Caco-2 (cell line): ENCODE data around the gene ST6GALNAC5. TPM values are rescaled to one million over a fixed set of nuclear protein-coding genes. Genes with fewer than 3 reads are reported as not detected.

ENCODE experiments used
- BruUV-seq: library from RNA; stranded (reverse); fragments of 400-500 nt; replicated peaks from 2 replicates; lab custom pipeline; 2021; lab: Mats Ljungman, UMichigan
- CTCF ChIA-PET: fragments of 300-600 bp; sonication (Branson Sonifier 250); formaldehyde crosslinking; loops from one replicate; lab custom pipeline; 2022; ENCODE audit warnings: antibody characterized with exemption; lab: Charles Lee
- POLR2A ChIA-PET: fragments of 300-600 bp; sonication (Branson Sonifier 250); formaldehyde crosslinking; loops from one replicate; lab custom pipeline; 2022; ENCODE audit warnings: antibody characterized with exemption; lab: Charles Lee
- DNase-seq, 2 experiments: peaks; one replicate each; pipeline versions ENCODE4 v3.0.0 to v3.0.0-alpha.2; 2020 to 2022
- H3K27me3 ChIP-seq: replicated peaks from 2 replicates; pipeline ENCODE4 v1.6.0; 2011; ENCODE audit warnings: low read length; ENCODE audit not compliant: control insufficient read depth, insufficient read depth
- H3K36me3 ChIP-seq: 2 replicates; pipeline ENCODE4 v1.5.1; 2011; ENCODE audit warnings: low read length; ENCODE audit not compliant: control insufficient read depth, insufficient read depth
- H3K4me1 ChIP-seq: fragments of 250-450 bp; sonication (Bioruptor Pico); 2 replicates; pipeline ENCODE4 v1.5.1; 2020; ENCODE audit warnings: mild to moderate bottlenecking
- H3K4me3 ChIP-seq: 2 replicates; pipeline ENCODE4 v1.5.1; 2011; ENCODE audit warnings: low read depth, mild to moderate bottlenecking, control low read depth, low read length
- H3K9me3 ChIP-seq: fragments of 250-450 bp; sonication (Bioruptor Pico); 2 replicates; pipeline ENCODE4 v1.5.1; 2020; ENCODE audit warnings: mild to moderate bottlenecking, moderate library complexity
- H3K27ac Mint-ChIP-seq: one replicate; pipeline ENCODE4 v1.8.0; 2022; ENCODE audit warnings: mixed read lengths; ENCODE audit not compliant: unreplicated experiment
- H3K27me3 Mint-ChIP-seq: one replicate; pipeline ENCODE4 v1.8.0; 2022; ENCODE audit warnings: mixed read lengths; ENCODE audit not compliant: insufficient read depth, unreplicated experiment
- H3K36me3 Mint-ChIP-seq: one replicate; pipeline ENCODE4 v1.8.0; 2022; ENCODE audit warnings: mild to moderate bottlenecking, mixed read lengths; ENCODE audit not compliant: insufficient read depth, unreplicated experiment
- H3K4me1 Mint-ChIP-seq: one replicate; pipeline ENCODE4 v1.8.0; 2022; ENCODE audit warnings: low read depth, mixed read lengths; ENCODE audit not compliant: unreplicated experiment
- H3K4me3 Mint-ChIP-seq: one replicate; pipeline ENCODE4 v1.8.0; 2022; ENCODE audit warnings: mild to moderate bottlenecking, moderate library complexity, mixed read lengths; ENCODE audit not compliant: unreplicated experiment
- H3K9me3 Mint-ChIP-seq: one replicate; pipeline ENCODE4 v1.8.0; 2022; ENCODE audit warnings: mixed read lengths; ENCODE audit not compliant: unreplicated experiment
- intact Hi-C: fragments of 100-400 bp; cut with micrococcal nuclease; formaldehyde crosslinking; loops from one replicate; pipeline ENCODE4 v1.10.0; 2022; ENCODE audit not compliant: unreplicated experiment
- total RNA-seq: library from RNA; stranded (reverse); gene quantifications from 2 replicates; pipeline ENCODE4 v1.2.3, GENCODE V29; 2022
- TF ChIP-seq, protein P1 (sequence below), 2 experiments: fragments of 200-600 bp in 1 of 2; IDR thresholded peaks; 1 replicate in 1 of 2; 2 replicates in 1 of 2; pipeline versions ENCODE4 v1.5.1 to v1.8.0; 2011 to 2022; ENCODE audit warnings: antibody characterized with exemption in 1 of 2, control low read depth in 1 of 2, inconsistent platforms in 1 of 2, low read depth in 1 of 2, low read length in 1 of 2, mild to moderate bottlenecking in 1 of 2, moderate library complexity in 1 of 2; ENCODE audit not compliant: insufficient read depth in 1 of 2, severe bottlenecking in 1 of 2, unreplicated experiment in 1 of 2

The ST6GALNAC5 gene
- total RNA-seq, 1 experiment from 2014 or later: 0.09 TPM

GRCh38 chr1:76940571-76941335 lies 73.5 kb downstream of the ST6GALNAC5 start:
- CTCF ChIA-PET: no interaction called here
- Mint-ChIP-seq H3K4me1 (no peaks in the 10 kb centered on the region), H3K27ac (no peak overlapping the region), H3K9me3 (no peaks in the 10 kb centered on the region), H3K27me3 (peaks cover 9% of the 10 kb centered on the region), H3K36me3 (no peaks in the 10 kb centered on the region), H3K4me3 (no peak overlapping the region)
- no peak for DNase-seq
- BruUV-seq: no TSS peak
- Histone ChIP-seq H3K36me3 (no peaks in the 10 kb centered on the region), H3K4me1 (no peaks in the 10 kb centered on the region), H3K27me3 (no peaks in the 10 kb centered on the region), H3K4me3 (no peak overlapping the region), H3K9me3 (no peaks in the 10 kb centered on the region)
- TF ChIP-seq, protein P1, sequence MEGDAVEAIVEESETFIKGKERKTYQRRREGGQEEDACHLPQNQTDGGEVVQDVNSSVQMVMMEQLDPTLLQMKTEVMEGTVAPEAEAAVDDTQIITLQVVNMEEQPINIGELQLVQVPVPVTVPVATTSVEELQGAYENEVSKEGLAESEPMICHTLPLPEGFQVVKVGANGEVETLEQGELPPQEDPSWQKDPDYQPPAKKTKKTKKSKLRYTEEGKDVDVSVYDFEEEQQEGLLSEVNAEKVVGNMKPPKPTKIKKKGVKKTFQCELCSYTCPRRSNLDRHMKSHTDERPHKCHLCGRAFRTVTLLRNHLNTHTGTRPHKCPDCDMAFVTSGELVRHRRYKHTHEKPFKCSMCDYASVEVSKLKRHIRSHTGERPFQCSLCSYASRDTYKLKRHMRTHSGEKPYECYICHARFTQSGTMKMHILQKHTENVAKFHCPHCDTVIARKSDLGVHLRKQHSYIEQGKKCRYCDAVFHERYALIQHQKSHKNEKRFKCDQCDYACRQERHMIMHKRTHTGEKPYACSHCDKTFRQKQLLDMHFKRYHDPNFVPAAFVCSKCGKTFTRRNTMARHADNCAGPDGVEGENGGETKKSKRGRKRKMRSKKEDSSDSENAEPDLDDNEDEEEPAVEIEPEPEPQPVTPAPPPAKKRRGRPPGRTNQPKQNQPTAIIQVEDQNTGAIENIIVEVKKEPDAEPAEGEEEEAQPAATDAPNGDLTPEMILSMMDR (IDR thresholded peaks at IDR 0.05; ENCODE audit: insufficient read depth in 1 of 2, low read depth in 1 of 2, low read length in 1 of 2, severe bottlenecking in 1 of 2, unreplicated experiment in 1 of 2): no peak
- intact Hi-C loops: no loop called here
- POLR2A ChIA-PET: no interaction called here

- H3K4me1 ChIP-seq: no peaks in the 10 kb centered on the region
- DNase-seq: no peak
- H3K36me3 ChIP-seq: no peaks in the 10 kb centered on the region
- Mint-ChIP-seq H3K36me3 (no peaks in the 10 kb centered on the region), H3K9me3 (no peaks in the 10 kb centered on the region), H3K27ac (no peak overlapping the region), H3K4me3 (no peak overlapping the region), H3K4me1 (no peaks in the 10 kb centered on the region), H3K27me3 (peaks cover 6% of the 10 kb centered on the region)
- no peak overlapping the region for H3K4me3 ChIP-seq
- TF ChIP-seq, protein P1 (IDR thresholded peaks at IDR 0.05; ENCODE audit: insufficient read depth in 1 of 2, low read depth in 1 of 2, low read length in 1 of 2, severe bottlenecking in 1 of 2, unreplicated experiment in 1 of 2): no peak
- intact Hi-C loops: no loop called here
- H3K27me3 ChIP-seq: no peaks in the 10 kb centered on the region
- no TSS peak for BruUV-seq
- H3K9me3 ChIP-seq: no peaks in the 10 kb centered on the region
- ChIA-PET POLR2A (no interaction called here), CTCF (no interaction called here)
These were observed 75.3 kb downstream of the ST6GALNAC5 start for GRCh38 chr1:76942549-76942948.

DNA sequence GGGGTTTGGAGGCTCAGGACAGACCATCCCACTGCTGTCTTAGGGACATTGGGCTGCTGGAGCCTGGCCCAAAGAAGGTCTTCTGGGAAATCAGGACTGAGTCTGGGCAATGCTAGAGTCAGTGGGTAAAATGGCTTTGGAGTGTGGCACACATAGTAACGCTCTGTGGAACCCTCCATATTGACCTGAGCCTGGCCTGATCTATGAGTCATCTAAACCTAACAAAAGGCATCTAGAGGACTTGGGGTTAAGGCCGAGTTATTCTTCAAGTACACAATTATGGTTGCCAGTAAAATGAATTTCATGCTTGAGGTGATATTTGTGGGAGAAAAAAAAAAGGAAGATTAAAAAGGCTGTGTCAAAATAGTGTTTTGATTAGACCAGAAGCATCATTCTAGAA lies 77.7 kb downstream of the ST6GALNAC5 start:
- Histone ChIP-seq H3K4me1 (no peaks in the 10 kb centered on the region), H3K27me3 (no peaks in the 10 kb centered on the region), H3K4me3 (no peak overlapping the region), H3K9me3 (no peaks in the 10 kb centered on the region), H3K36me3 (no peaks in the 10 kb centered on the region)
- no TSS peak for BruUV-seq
- H3K9me3 Mint-ChIP-seq: no peaks in the 10 kb centered on the region
- TF ChIP-seq, protein P1 (IDR thresholded peaks at IDR 0.05; ENCODE audit: insufficient read depth in 1 of 2, low read depth in 1 of 2, low read length in 1 of 2, severe bottlenecking in 1 of 2, unreplicated experiment in 1 of 2): no peak
- H3K36me3 Mint-ChIP-seq: no peaks in the 10 kb centered on the region
- no peaks in the 10 kb centered on the region for H3K27me3 Mint-ChIP-seq
- no peak for DNase-seq
- H3K4me1 Mint-ChIP-seq: no peaks in the 10 kb centered on the region
- CTCF ChIA-PET: no interaction called here
- no peak overlapping the region for H3K27ac Mint-ChIP-seq
- no peak overlapping the region for H3K4me3 Mint-ChIP-seq
- intact Hi-C loops: no loop called here
- POLR2A ChIA-PET: no interaction called here
